ENCODE measurements around the gene HYAL2.
A peak's percentile ranks its signal among the peaks of the same experiment; 100 is the strongest.

HYAL2 gene, protein sequence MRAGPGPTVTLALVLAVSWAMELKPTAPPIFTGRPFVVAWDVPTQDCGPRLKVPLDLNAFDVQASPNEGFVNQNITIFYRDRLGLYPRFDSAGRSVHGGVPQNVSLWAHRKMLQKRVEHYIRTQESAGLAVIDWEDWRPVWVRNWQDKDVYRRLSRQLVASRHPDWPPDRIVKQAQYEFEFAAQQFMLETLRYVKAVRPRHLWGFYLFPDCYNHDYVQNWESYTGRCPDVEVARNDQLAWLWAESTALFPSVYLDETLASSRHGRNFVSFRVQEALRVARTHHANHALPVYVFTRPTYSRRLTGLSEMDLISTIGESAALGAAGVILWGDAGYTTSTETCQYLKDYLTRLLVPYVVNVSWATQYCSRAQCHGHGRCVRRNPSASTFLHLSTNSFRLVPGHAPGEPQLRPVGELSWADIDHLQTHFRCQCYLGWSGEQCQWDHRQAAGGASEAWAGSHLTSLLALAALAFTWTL

DNA sequence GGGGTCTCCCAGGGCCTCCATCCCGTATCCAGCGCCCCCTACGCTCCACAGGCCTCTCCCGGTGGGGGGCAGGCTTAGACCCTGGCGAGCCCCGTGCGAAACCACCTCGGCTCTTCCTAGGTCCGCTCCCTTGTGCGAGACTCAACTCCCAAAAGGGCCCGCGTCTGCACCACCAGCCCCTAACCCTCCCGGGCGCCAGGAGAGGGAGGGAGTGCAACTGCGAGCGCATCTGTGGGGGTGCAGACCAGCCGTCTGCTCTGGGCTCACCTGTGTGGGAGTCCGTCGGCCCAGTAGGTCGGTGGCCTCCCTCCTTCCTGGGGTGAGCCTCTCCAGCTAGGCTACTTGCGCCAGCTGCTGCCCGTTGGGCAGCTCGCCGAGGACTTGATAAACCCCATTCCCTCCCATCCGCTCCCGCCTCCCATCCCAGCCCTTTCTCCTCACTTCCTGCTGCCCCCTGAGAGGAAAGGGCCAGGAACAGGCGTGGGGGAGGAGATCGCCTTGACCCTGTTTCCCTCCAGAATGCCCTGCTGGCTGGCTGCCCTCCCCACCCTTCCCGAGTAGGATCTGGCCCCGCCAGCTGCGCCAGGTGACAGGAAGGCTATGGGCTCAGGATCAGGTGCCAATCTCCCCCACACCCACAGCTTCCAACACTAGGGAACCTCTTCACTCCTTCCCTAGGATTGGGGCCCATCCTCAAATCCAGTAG lies at the start of gene HYAL2:
Gene HYAL2 (minus strand): TSS at position 360 of the 706 bp plus-strand sequence. CDS start 2,256 bp downstream, outside the sequence.
- DNase-seq = no peak

DNA sequence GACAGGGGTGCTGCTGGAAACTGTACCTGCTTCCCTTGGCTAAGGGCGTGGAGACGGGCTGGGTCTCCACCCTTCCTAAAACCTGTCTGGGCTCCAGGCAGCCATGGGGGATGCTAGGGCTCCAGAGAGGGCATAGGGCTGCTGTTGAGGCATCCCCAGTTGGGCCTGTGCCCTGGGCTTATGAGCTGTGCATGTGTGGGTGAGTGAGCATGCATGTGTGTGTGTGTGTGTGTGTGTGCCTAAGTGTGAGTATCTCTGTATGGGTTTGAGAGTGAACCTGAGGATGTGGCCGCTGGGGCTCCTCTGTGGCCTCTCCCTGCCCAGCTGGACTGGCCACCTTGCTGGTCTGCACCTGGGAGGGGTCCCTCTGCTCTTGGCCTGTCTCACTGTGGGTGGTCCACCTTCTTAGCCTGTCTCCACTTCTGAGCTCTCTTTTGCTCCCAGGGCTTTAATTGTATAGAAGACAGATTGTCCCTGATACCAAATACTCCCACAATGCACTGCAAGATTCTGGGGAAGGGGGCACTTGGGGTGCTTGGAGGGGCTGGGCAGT lies 48.7 kb upstream of the HYAL2 start:
- DNase-seq = no peak

GRCh38 chr3:50370594-50370993 lies 48.0 kb upstream of the HYAL2 start:
- no peak for DNase-seq

- no peak for DNase-seq
Measured at GRCh38 chr3:50369012-50369670, 46.6 kb upstream of the HYAL2 start.

DNA sequence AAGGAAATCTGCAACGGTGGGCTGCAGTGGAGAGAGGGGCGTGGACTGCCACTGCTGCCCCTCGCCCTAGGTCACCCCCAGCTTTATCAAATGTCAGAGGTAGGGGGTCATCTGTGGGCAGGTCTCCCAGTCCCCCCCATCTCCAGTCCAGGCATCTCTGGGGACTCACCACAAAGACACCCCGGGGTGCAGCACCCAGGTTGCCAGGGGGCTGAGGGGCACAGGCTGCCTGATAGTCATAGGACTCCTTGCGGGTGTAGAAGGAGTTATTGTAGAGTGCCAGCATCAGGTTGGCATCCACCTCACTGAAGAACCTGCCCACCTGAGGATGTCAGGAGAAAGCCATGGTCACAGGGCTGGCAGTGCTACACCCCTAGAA lies 43.3 kb upstream of the HYAL2 start:
- DNase-seq = no peak

DNA sequence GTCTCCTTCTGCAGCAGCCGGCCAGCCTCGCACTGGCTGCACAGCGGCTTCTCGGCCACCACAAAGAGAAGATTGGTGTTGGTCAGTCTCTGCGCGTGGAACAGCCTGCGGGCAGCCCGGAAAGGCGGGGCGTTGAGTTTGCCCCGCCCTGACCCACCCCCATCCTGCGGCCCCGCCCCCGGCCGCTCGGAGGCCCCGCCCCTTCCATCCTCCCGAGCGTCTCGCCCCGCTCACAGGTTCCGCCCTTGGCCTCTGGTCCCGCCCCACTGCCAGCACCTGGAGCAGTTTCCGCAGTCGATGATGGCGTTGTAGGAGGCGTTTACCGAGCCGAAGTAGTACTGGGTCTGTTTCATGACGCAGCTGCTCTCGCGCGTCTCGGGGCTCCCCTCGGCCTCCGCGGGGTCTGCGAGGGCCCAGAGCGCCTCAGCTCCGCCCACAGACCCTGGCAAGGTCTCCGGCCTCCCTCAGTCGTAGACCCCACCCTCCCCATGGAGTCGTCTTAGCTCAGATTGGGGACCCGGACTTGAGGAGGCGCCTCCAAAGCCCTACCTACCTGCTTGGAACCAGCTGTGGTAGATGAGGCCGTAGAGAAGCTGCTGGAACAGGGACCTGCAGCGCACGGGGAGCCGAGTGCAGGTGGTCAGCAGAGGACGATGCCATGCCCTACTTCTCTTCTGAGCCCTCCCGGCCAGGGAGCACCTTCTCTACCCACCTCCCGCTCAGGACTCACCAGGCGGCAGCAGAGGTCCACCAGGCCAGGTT lies 42.7 kb upstream of the HYAL2 start:
- DNase-seq = peak; percentile 76

DNA sequence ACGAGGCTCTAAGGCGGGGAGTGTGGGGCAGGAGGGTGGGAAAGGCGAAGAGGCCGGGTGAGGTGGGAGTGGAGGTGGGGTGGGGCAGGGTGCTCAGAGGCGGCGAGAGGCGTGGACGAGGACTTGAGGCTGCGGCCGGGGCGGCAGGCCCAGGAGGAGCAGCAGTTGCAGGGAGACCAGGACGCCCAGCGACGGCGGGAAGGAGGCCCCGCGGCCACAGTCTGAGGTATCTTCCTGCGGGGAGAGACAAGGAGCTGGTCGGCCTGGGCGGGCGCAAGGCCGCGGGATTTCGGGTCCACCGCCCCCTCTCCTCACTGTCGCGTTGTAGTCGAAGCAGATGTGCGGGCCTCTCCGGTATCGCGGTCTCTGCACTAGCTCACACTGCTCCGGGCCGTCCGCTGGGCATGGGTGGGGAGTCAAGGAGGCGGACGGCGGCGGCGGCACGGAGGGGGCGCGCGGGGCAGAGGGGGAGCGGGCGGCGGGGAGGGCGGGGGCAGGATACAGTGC lies 42.1 kb upstream of the HYAL2 start:
- no peak for DNase-seq

- DNase-seq = no peak
Measured at GRCh38 chr3:50359760-50360110, 37.2 kb upstream of the HYAL2 start.

DNA sequence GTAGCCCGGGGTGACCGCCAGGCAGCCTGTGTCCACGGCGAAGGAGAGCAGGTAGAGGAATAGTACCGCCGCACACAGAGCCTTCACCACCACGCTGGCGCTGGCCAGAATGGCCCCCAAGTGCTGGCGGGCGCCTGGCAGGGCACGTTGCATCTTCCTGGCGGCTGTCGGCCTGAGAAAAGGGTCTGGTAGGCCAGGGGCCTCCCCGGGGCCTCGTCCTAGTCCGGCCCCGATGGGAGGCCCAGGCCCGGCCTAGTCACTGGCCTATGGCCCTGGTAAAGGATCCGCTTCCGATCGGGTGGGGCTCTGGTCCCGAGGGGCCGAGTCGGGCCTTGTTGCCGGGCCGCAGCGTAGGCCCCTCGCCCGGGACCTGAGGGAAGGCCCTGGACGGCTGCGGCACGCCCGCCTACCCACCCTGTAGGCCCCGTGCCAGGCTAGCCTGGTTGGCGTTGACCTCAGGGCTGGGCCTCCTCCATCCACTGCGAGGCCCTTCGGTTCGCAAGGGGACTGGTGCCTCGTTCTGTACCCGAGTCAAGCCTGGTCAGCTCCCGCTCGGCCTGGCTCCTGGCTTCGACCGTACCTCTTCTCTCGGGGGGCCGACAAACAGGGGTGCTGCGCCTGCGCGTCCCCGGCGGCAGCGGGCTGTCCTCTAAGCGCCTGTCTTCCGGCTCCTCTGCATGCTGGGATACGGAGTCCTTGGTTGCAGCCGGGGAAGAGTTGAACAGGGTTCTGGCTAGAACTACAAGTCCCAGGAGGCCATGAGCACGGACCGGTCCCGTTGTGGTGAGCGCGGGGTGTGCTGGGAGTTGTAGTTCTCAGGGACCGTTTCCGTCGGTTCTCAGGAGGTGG lies 36.6 kb upstream of the HYAL2 start, which contains the start of gene TMEM115:
Gene TMEM115 (minus strand): TSS at position 611 of the 849 bp plus-strand sequence. CDS start 458 bp downstream, at position 153.
- DNase-seq = peak; percentile 91

DNA sequence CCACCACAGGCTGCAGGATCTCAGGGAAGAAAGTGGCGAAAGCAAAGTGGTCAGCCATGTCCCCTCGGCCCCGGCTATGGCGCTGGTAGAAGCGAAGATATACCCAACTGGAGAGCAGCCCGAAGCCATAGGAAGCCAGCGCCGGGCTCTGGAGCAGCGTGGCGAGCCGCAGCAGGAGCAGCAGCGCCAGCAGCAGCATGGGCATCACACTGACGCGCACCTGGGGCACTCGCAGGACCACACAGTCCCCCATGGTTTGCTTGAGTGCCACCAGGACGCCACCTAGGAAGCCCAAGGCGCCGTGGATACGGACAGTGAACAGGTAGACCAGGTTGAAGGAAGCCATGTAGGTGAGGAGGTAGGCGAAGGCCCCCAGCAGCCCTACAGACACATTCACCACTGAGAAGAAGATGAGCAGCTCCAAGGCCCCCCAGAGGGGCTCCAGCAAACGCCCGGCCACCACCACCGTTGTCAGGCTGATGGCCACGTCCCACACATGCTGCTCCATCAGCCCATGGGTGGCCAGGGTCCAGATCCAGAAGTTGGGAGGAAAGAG lies 35.9 kb upstream of the HYAL2 start:
- no peak for DNase-seq

- DNase-seq = no peak
Measured at GRCh38 chr3:50357481-50357880, 34.9 kb upstream of the HYAL2 start.

- no peak for DNase-seq
Measured at GRCh38 chr3:50356553-50356952, 34.0 kb upstream of the HYAL2 start.

DNA sequence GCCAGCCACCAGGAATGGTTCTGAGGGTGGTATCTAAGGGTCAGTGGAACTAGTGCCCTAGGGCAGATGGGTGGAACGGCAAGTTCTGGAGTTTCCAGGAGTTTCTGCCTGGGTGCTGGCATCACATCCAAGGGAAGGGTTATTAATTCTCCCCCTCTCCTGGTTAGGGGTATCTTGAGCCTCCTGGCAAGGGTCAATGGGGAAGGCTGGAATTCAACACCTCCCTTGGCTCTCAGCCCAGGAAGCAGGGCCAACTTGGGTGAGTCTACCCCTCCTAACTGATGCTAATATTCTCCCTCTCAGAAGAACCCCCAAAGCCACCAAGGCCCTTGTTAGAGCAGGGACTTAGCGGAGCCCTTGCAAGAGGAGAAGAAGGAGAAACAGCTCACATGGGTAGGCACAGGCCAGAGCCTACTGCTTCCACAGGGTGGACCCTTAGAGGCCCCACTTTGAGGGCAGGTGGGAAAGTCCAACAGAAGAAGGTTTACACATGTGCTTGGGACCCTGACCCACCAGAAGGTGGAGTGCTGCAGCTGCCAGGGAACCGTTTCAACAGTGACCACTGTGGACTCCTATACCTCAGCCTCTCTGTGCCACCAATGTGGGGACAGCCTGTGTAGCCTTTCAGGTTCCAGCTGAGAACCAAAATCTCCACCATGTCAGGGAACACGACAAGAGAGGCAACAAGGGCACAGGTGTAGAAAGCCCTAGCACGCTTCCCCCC lies 33.4 kb upstream of the HYAL2 start:
- no peak for DNase-seq

- no peak for DNase-seq
Measured at GRCh38 chr3:50354850-50355249, 32.3 kb upstream of the HYAL2 start.

DNA sequence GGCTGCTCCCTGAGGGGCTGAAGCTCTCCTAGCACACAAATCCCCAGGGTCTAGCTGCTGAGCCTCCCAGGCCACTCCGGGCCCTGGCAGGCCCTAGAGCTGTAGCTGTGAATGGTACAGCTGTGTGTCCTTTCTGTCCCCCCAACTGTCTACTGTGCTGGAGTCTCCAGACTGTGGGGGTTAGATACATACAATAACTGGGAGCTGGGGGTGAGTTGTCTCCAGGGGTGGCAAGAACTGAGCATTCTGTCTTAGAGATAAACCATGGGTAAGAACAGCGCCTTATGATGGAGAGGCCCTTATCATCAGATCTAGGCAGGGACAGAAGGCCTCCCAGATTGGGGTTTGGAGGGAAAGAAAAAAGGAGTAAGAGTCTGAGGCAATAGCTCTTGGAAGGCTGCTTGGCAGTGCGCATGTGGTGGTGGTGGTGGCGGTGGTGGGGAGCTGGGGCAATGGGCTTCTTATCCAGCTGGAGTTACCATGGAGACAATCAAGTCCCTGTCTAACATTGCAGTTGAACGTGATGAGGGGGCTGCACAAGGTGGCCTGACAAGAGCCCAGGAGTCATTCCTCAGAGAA lies 31.7 kb upstream of the HYAL2 start:
- no peak for DNase-seq

GRCh38 chr3:50353245-50354004 lies 30.9 kb upstream of the HYAL2 start:
- DNase-seq = no peak

- DNase-seq = peak; percentile 8
Measured at GRCh38 chr3:50352781-50353180, 30.2 kb upstream of the HYAL2 start.

- no peak for DNase-seq
Measured at GRCh38 chr3:50351323-50351697, 28.8 kb upstream of the HYAL2 start.
